Metanephros (tissue), 2 donors: Measurements from ENCODE around the gene MPP7. TPM values are rescaled to one million over a fixed set of nuclear protein-coding genes. Genes with fewer than 3 reads are reported as not detected.

Experiments used
- small RNA-seq: library from RNA; depleted of rRNA; stranded (forward); fragments of <200 nt; gene quantifications from one replicate; pipeline ENCODE3, GENCODE V24; 2014; ENCODE audit warnings: low replicate concordance
- total RNA-seq: library from RNA; depleted of rRNA; stranded (reverse); fragments of >200 nt; gene quantifications from one replicate; pipeline ENCODE4 v1.2.3, GENCODE V29; 2014

Gene MPP7
- total RNA-seq: 9.1 TPM

GRCh38 chr10:28302638-28303488, at the start of gene MPP7:
MPP7 (minus strand) TSS chr10:28303064; CDS start chr10:28238604, 64,460 bp downstream.

Small RNAs within 50 kb of the gene (small RNA-seq; reads per million reads assigned to genes)
- gene MIR8086: not detected

Other genes starting within 250 kb of the MPP7 start
- 126 TPM for gene WAC, start 230.1 kb upstream of the MPP7 start, total RNA-seq